H1 (cell line): ENCODE data around the gene MRPS25. TPM values are rescaled to one million over a fixed set of nuclear protein-coding genes. Genes with fewer than 3 reads are reported as not detected.

Source experiments
- CTCF ChIA-PET: fragments of 300-600 bp; sonication (Branson Sonifier 250); formaldehyde crosslinking; loops from one replicate; lab custom pipeline; 2021; ENCODE audit not compliant: partially characterized antibody; lab: Charles Lee
- POLR2A ChIA-PET: fragments of 300-600 bp; sonication (Branson Sonifier 250); formaldehyde crosslinking; loops from one replicate; lab custom pipeline; 2021; ENCODE audit warnings: inconsistent platforms; ENCODE audit not compliant: partially characterized antibody; lab: Charles Lee
- DNase-seq, 2 experiments: peaks; one replicate each; pipeline versions ENCODE4 v3.0.0 to v3.0.0-alpha.2; 2010 to 2022; ENCODE audit warnings: low spot score in 2 of 2, low read depth in 1 of 2, mixed read lengths in 1 of 2
- FAIRE-seq: peaks from 2 replicates; lab custom pipeline; 2011; peaks lifted over from hg19 to GRCh38; lab: Jason Lieb, UNC
- H2AFZ ChIP-seq: 2 replicates; pipeline ENCODE4 v1.8.1; 2012; ENCODE audit warnings: low read length, inconsistent platforms
- H2AK5ac ChIP-seq: 2 replicates; pipeline ENCODE4 v1.6.1; 2013; ENCODE audit warnings: low read depth, low read length
- H2BK120ac ChIP-seq: replicated peaks from 2 replicates; pipeline ENCODE3; 2013; ENCODE audit warnings: low read depth, low read length, inconsistent platforms
- H2BK12ac ChIP-seq: 2 replicates; pipeline ENCODE4 v1.6.1; 2013; ENCODE audit warnings: low read depth, low read length
- H2BK15ac ChIP-seq: 2 replicates; pipeline ENCODE4 v1.6.1; 2013; ENCODE audit warnings: low read length
- H2BK20ac ChIP-seq: 2 replicates; pipeline ENCODE4 v1.6.1; 2013; ENCODE audit warnings: low read length
- H2BK5ac ChIP-seq: 2 replicates; pipeline ENCODE4 v1.6.1; 2013; ENCODE audit warnings: low read depth, low read length
- H3K14ac ChIP-seq: 2 replicates; pipeline ENCODE4 v1.6.1; 2013; ENCODE audit warnings: inconsistent platforms; ENCODE audit not compliant: insufficient read length
- H3K18ac ChIP-seq: 2 replicates; pipeline ENCODE4 v1.6.1; 2013; ENCODE audit warnings: low read length; ENCODE audit errors: extremely low read depth
- H3K23ac ChIP-seq: 2 replicates; pipeline ENCODE4 v1.6.1; 2013; ENCODE audit warnings: inconsistent platforms; ENCODE audit not compliant: insufficient read length
- H3K23me2 ChIP-seq: 2 replicates; pipeline ENCODE4 v1.6.1; 2013; ENCODE audit warnings: low read depth, low read length
- H3K27ac ChIP-seq: 2 replicates; pipeline ENCODE4 v1.6.1; 2011; ENCODE audit warnings: low read depth, low read length, inconsistent platforms
- H3K27me3 ChIP-seq, 4 experiments: replicated peaks in 1 of 4; 1 replicate in 1 of 4; 2 replicates in 3 of 4; pipeline versions ENCODE4 v1.6.1 to v1.8.1; 2011 to 2013; ENCODE audit warnings: low read length in 3 of 4, mild to moderate bottlenecking in 3 of 4, inconsistent platforms in 2 of 4, mixed read lengths in 2 of 4, moderate library complexity in 1 of 4; ENCODE audit not compliant: control insufficient read depth in 3 of 4, insufficient read depth in 3 of 4; ENCODE audit errors: extremely low read depth in 1 of 4
- H3K36me3 ChIP-seq, 4 experiments: 2 replicates each; pipeline versions ENCODE4 v1.6.1 to v1.8.1; 2011 to 2013; ENCODE audit warnings: mild to moderate bottlenecking in 4 of 4, low read length in 3 of 4, moderate library complexity in 2 of 4, control low read depth in 1 of 4, inconsistent platforms in 1 of 4; ENCODE audit not compliant: insufficient read depth in 4 of 4, control insufficient read depth in 2 of 4
- H3K4ac ChIP-seq: replicated peaks from 2 replicates; pipeline ENCODE3; 2013; ENCODE audit warnings: low read length, low read depth, mixed read lengths, inconsistent platforms; ENCODE audit not compliant: insufficient read length
- H3K4me1 ChIP-seq, 4 experiments: replicated peaks in 1 of 4; 1 replicate in 1 of 4; 2 replicates in 3 of 4; pipeline versions ENCODE4 v1.6.1 to v1.8.1; 2011 to 2013; ENCODE audit warnings: low read length in 3 of 4, inconsistent platforms in 2 of 4, mixed read lengths in 1 of 4; ENCODE audit not compliant: insufficient read depth in 4 of 4, control insufficient read depth in 3 of 4
- H3K4me2 ChIP-seq, 2 experiments: 2 replicates each; pipeline versions ENCODE4 v1.6.1 to v1.8.1; 2011 to 2013; ENCODE audit warnings: low read depth in 2 of 2, low read length in 2 of 2, control low read depth in 1 of 2, inconsistent platforms in 1 of 2, mild to moderate bottlenecking in 1 of 2; ENCODE audit not compliant: insufficient read depth in 1 of 2
- H3K4me3 ChIP-seq, 4 experiments: fragments of 200-600, 300-600 bp in 1 of 4; sonication (generic), shearing (Covaris generic), sonication (Bioruptor Twin) in 1 of 4; 2 replicates each; pipeline versions ENCODE4 v1.5.1 to v1.8.1; 2011 to 2016; ENCODE audit warnings: low read length in 4 of 4, low read depth in 3 of 4, control low read depth in 2 of 4, inconsistent platforms in 2 of 4, mild to moderate bottlenecking in 2 of 4, mixed read lengths in 1 of 4, moderate library complexity in 1 of 4; ENCODE audit not compliant: insufficient read depth in 2 of 4; ENCODE audit errors: extremely low read depth in 1 of 4
- H3K56ac ChIP-seq: replicated peaks from 2 replicates; pipeline ENCODE3; 2013; ENCODE audit warnings: low read depth, mild to moderate bottlenecking, mixed read lengths, low read length, inconsistent platforms; ENCODE audit not compliant: insufficient read length
- H3K79me1 ChIP-seq: 2 replicates; pipeline ENCODE4 v1.6.1; 2013; ENCODE audit warnings: low read depth, low read length, control low read depth
- H3K79me2 ChIP-seq, 2 experiments: 2 replicates each; pipeline versions ENCODE4 v1.6.1 to v1.8.1; 2012 to 2013; ENCODE audit warnings: low read length in 2 of 2, mild to moderate bottlenecking in 2 of 2, inconsistent platforms in 1 of 2; ENCODE audit not compliant: insufficient read depth in 2 of 2, control insufficient read depth in 1 of 2
- H3K9ac ChIP-seq, 4 experiments: replicated peaks in 1 of 4; 1 replicate in 1 of 4; 2 replicates in 3 of 4; pipeline versions ENCODE4 v1.6.1 to v1.8.1; 2011 to 2013; ENCODE audit warnings: low read depth in 3 of 4, low read length in 3 of 4, control low read depth in 2 of 4, mild to moderate bottlenecking in 2 of 4, moderate library complexity in 2 of 4, inconsistent platforms in 1 of 4; ENCODE audit errors: extremely low read depth in 1 of 4
- H3K9me3 ChIP-seq, 2 experiments: 2 replicates each; pipeline versions ENCODE4 v1.6.1 to v1.8.1; 2012 to 2013; ENCODE audit warnings: mild to moderate bottlenecking in 2 of 2, moderate library complexity in 2 of 2, control low read depth in 1 of 2, inconsistent platforms in 1 of 2, low read depth in 1 of 2, low read length in 1 of 2, mixed read lengths in 1 of 2; ENCODE audit not compliant: insufficient read depth in 2 of 2
- H4K20me1 ChIP-seq, 2 experiments: replicated peaks in 1 of 2; 2 replicates each; pipeline versions ENCODE3 to v1.8.1; 2011 to 2013; ENCODE audit warnings: inconsistent platforms in 2 of 2, low read length in 2 of 2, mild to moderate bottlenecking in 1 of 2; ENCODE audit not compliant: insufficient read depth in 2 of 2, control insufficient read depth in 1 of 2
- H4K5ac ChIP-seq: 2 replicates; pipeline ENCODE4 v1.6.1; 2013; ENCODE audit warnings: low read length, low read depth, mixed read lengths, inconsistent platforms; ENCODE audit not compliant: insufficient read length
- H4K8ac ChIP-seq: 2 replicates; pipeline ENCODE4 v1.8.0; 2013; ENCODE audit warnings: mild to moderate bottlenecking, moderate library complexity, low read length, inconsistent platforms; ENCODE audit not compliant: insufficient read depth; ENCODE audit errors: extremely low read depth
- H4K91ac ChIP-seq: replicated peaks from 2 replicates; pipeline ENCODE3; 2013; ENCODE audit warnings: low read length, mixed read lengths, inconsistent platforms; ENCODE audit not compliant: insufficient read length
- BRCA1 ChIP-seq: IDR thresholded peaks from 2 replicates; pipeline ENCODE4 v1.6.1; 2012; ENCODE audit warnings: low read depth, low read length, improper control_type of control experiment
- CREB1 ChIP-seq: IDR thresholded peaks from 2 replicates; pipeline ENCODE4 v1.6.1; 2012; ENCODE audit warnings: inconsistent platforms
- FOSL1 ChIP-seq: IDR thresholded peaks from 2 replicates; pipeline ENCODE4 v1.6.1; 2011; ENCODE audit warnings: mild to moderate bottlenecking, low read depth, low read length, moderate library complexity; ENCODE audit not compliant: insufficient read depth
- TBP ChIP-seq: IDR thresholded peaks from 2 replicates; pipeline ENCODE4 v1.6.1; 2011; ENCODE audit warnings: low read depth, low read length, improper control_type of control experiment
- WGBS, 2 experiments: shearing (Covaris generic) in 1 of 2; methylation state at CpG; one replicate each; pipeline versions ENCODE4 v1.1.6 to v1.1.7; 2013 to 2015; ENCODE audit warnings: low lambda C conversion rate in 2 of 2, mixed read lengths in 2 of 2, inconsistent platforms in 1 of 2, low coverage in 1 of 2, missing lambda C conversion rate in 1 of 2; ENCODE audit not compliant: insufficient replicate concordance in 2 of 2, insufficient coverage in 1 of 2, insufficient read length in 1 of 2; ENCODE audit errors: extremely low coverage in 1 of 2, missing lambda C conversion rate in 1 of 2; 5-methylcytosine and 5-hydroxymethylcytosine counted together
- polyA plus RNA-seq, 7 experiments: library from polyadenylated mRNA; depleted of rRNA in 3 of 7; stranded (reverse) in 5 of 7; unstranded in 2 of 7; fragments of >200 nt in 5 of 7; fragments of 200-250 nt in 2 of 7; gene quantifications; 1 replicate in 5 of 7; 2 replicates in 1 of 7; 4 replicates in 1 of 7; pipeline versions ENCODE4 v1.2.1 to v1.2.3, GENCODE V29; 2011 to 2013; ENCODE audit warnings: missing spikeins in 2 of 7, mixed read lengths in 2 of 7
- total RNA-seq: library from RNA; stranded (reverse); fragmentation: NEBNext Ultra II Directional; extraction: Animal tissue kit (Norgen Biotek cat#: 25700); gene quantifications from 2 replicates; pipeline ENCODE4 v1.2.1, GENCODE V29; 2021

Gene MRPS25
- total and polyA plus RNA-seq, 2 of the 8 experiments (the other 6 are each of a cell fraction or from before 2014, with no cell fraction given): 23.0 to 56.5 TPM

DNA sequence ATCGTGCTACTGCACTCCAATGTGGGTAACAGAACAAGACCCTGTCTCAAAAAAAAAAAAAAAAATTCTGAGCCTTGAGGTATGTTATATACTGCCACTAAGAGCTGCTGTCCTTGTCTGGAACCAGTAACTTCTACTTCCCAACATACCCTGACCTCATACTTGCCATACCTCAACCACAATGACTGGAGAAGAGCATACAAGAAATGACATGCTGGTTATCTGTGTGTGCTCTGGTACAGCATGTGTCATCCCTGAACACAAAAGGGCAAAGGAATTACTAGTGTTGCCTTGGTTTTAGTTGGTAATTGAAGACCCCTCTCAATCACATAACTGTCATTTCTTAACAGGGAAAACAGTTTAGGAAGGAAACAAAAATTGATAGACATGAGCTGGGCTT lies 54.5 kb downstream of the MRPS25 start:
- no peak for FAIRE-seq
- H2AFZ ChIP-seq: no peak overlapping the region
- peaks cover 7 to 12% of the 10 kb centered on the region in 2 experiments for H4K20me1 ChIP-seq
- no peak for DNase-seq
- no peaks in the 10 kb centered on the region for H3K9me3 ChIP-seq
- H4K8ac ChIP-seq: no peak overlapping the region
- 100% methylated on average over 1 of the region's 1 CpG; no CpG with 5 or more reads in 1 of the 2 experiments for WGBS, 2 experiments
- no peak overlapping the region for H2AK5ac ChIP-seq
- no peak overlapping the region for H3K4ac ChIP-seq
- no peak overlapping the region for H2BK5ac ChIP-seq
- no peak overlapping the region for H4K91ac ChIP-seq
- H3K9ac ChIP-seq: no peak overlapping the region
- H2BK15ac ChIP-seq: no peak overlapping the region
- H3K27me3 ChIP-seq: no peaks in the 10 kb centered on the region
- H2BK20ac ChIP-seq: no peak overlapping the region
- no peak overlapping the region for H3K4me3 ChIP-seq
- H2BK12ac ChIP-seq: no peak overlapping the region
- peaks cover 4% of the 10 kb centered on the region; the same call in 1 of the 2 replicates for H3K79me1 ChIP-seq
- H3K23ac ChIP-seq: no peak overlapping the region
- no peak overlapping the region for H3K56ac ChIP-seq
- no peaks in the 10 kb centered on the region for H3K4me1 ChIP-seq
- no peak for TF ChIP-seq TBP
- no peak for TF ChIP-seq FOSL1
- no peak for TF ChIP-seq CREB1
- no peak for TF ChIP-seq BRCA1
- H4K5ac ChIP-seq: no peak overlapping the region
- H3K36me3 ChIP-seq: peaks cover 8 to 33% (median 24%) of the 10 kb centered on the region in 4 experiments
- H3K23me2 ChIP-seq: no peaks in the 10 kb centered on the region
- H3K27ac ChIP-seq: no peak overlapping the region
- no peak overlapping the region for H3K18ac ChIP-seq
- no peaks in the 10 kb centered on the region for H3K79me2 ChIP-seq
- H3K14ac ChIP-seq: no peak overlapping the region
- ChIA-PET POLR2A (interaction anchor here (0.6 kb wide), 1 partner anchor 49 kb away, joined by 3 read pairs; no protein-coding TSS in a partner anchor), CTCF (interaction anchor here (0.6 to 1.5 kb wide), 6 partner anchors 22 to 1162 kb away, joined by 3 to 4 read pairs (median 3); no protein-coding TSS in a partner anchor)
- no peak overlapping the region for H3K4me2 ChIP-seq
- no peak overlapping the region for H2BK120ac ChIP-seq
